Measurements from ENCODE around the gene SHH. TPM values are rescaled to one million over a fixed set of nuclear protein-coding genes. Genes with fewer than 3 reads are reported as not detected.

Gene SHH
- total and polyA plus RNA-seq, 11 donors, result not detected

GRCh38 chr7:155837126-155837479 lies 24.8 kb upstream of the SHH start:
- H3K27me3 ChIP-seq, result peaks cover 0 to 32% (median 3%) of the 10 kb centered on the region in 9 donors
- WGBS, 4 donors, result 85 to 91% (median 87%) methylated on average over 3 of the region's 3 CpGs
- no peak for DNase-seq
- intact Hi-C loops (cut with DNase I), result no loop called here
- H3K36me3 ChIP-seq, result no peaks in the 10 kb centered on the region
- no peaks in the 10 kb centered on the region for H3K4me1 ChIP-seq
- no peak for ATAC-seq
- H3K9me3 ChIP-seq, result no peaks in the 10 kb centered on the region
- no peak overlapping the region for H3K4me3 ChIP-seq
- TF ChIP-seq POLR2A (IDR thresholded peaks at IDR 0.05), result no peak
- no peak for TF ChIP-seq CTCF (IDR thresholded peaks at IDR 0.05)
- no peak overlapping the region for H3K27ac ChIP-seq

GRCh38 chr7:155836216-155837125 lies 24.2 kb upstream of the SHH start:
- ATAC-seq, result no peak
- 76 to 81% (median 78%) methylated on average over 13 to 28 of the region's 28 CpGs for WGBS, 4 donors
- Histone ChIP-seq H3K4me3 (no peak overlapping the region), H3K27me3 (peaks cover 0 to 28% (median 3%) of the 10 kb centered on the region in 9 donors), H3K36me3 (no peaks in the 10 kb centered on the region), H3K27ac (no peak overlapping the region), H3K4me1 (no peaks in the 10 kb centered on the region), H3K9me3 (no peaks in the 10 kb centered on the region)
- intact Hi-C loops (cut with DNase I), result no loop called here
- DNase-seq, result peak in 2 of 5 donors; percentile 8 to 40
- TF ChIP-seq POLR2A (IDR thresholded peaks at IDR 0.05) (no peak), CTCF (IDR thresholded peaks at IDR 0.05) (no peak)

GRCh38 chr7:155835446-155836215 lies 23.4 kb upstream of the SHH start:
- DNase-seq (peak in 2 of 5 donors; percentile 6 to 28), ATAC-seq (no peak)
- no peaks in the 10 kb centered on the region for H3K9me3 ChIP-seq
- intact Hi-C loops (cut with DNase I), result no loop called here
- no peak overlapping the region for H3K4me3 ChIP-seq
- 70 to 76% (median 74%) methylated on average over 14 of the region's 14 CpGs for WGBS, 4 donors
- no peaks in the 10 kb centered on the region for H3K4me1 ChIP-seq
- no peak overlapping the region for H3K27ac ChIP-seq
- peaks cover 0 to 30% (median 5%) of the 10 kb centered on the region in 9 donors for H3K27me3 ChIP-seq
- TF ChIP-seq CTCF (IDR thresholded peaks at IDR 0.05) (no peak), POLR2A (IDR thresholded peaks at IDR 0.05) (no peak)
- H3K36me3 ChIP-seq, result no peaks in the 10 kb centered on the region

GRCh38 chr7:155834486-155835048 lies 22.3 kb upstream of the SHH start:
- DNase-seq (peak in 1 of 5 donors; percentile 5), ATAC-seq (no peak)
- Histone ChIP-seq H3K27ac (no peak overlapping the region), H3K4me3 (no peak overlapping the region), H3K9me3 (no peaks in the 10 kb centered on the region), H3K27me3 (peaks cover 0 to 37% (median 6%) of the 10 kb centered on the region in 9 donors), H3K4me1 (no peaks in the 10 kb centered on the region), H3K36me3 (no peaks in the 10 kb centered on the region)
- intact Hi-C loops (cut with DNase I), result no loop called here
- WGBS, 4 donors, result 78 to 85% (median 81%) methylated on average over 16 of the region's 16 CpGs
- TF ChIP-seq POLR2A (IDR thresholded peaks at IDR 0.05) (no peak), CTCF (IDR thresholded peaks at IDR 0.05) (no peak)
